ENCODE measurements around the gene COLEC12.

The COLEC12 gene

GRCh38 chr18:395456-396250, 104.8 kb downstream of the COLEC12 start:
- DNase-seq (ENCODE audit: low read depth): peak; percentile 83
- TF ChIP-seq CTCF (conservative IDR thresholded peaks at IDR 0.05; ENCODE audit: low read depth, low read length): no peak

GRCh38 chr18:394987-395362, 105.5 kb downstream of the COLEC12 start:
- TF ChIP-seq CTCF (conservative IDR thresholded peaks at IDR 0.05; ENCODE audit: low read depth, low read length): no peak
- peak overlapping the region; percentile 20 for H3K4me3 ChIP-seq (ENCODE audit: low read length)
- peak; percentile 78 for DNase-seq (ENCODE audit: low read depth)

More at GRCh38 chr18:395456-396250, 104.8 kb downstream of the COLEC12 start:
- peak overlapping the region; percentile 20 for H3K4me3 ChIP-seq (ENCODE audit: low read length)

GRCh38 chr18:394262-394986, 106.1 kb downstream of the COLEC12 start:
- no peak for DNase-seq (ENCODE audit: low read depth)
- no peak for TF ChIP-seq CTCF (conservative IDR thresholded peaks at IDR 0.05; ENCODE audit: low read depth, low read length)
- H3K4me3 ChIP-seq (ENCODE audit: low read length): no peak overlapping the region

- TF ChIP-seq CTCF (conservative IDR thresholded peaks at IDR 0.05; ENCODE audit: low read depth, low read length): no peak
- no peak overlapping the region for H3K4me3 ChIP-seq (ENCODE audit: low read length)
- no peak for DNase-seq (ENCODE audit: low read depth)
These were observed 106.9 kb downstream of the COLEC12 start for GRCh38 chr18:393574-393957.

DNA sequence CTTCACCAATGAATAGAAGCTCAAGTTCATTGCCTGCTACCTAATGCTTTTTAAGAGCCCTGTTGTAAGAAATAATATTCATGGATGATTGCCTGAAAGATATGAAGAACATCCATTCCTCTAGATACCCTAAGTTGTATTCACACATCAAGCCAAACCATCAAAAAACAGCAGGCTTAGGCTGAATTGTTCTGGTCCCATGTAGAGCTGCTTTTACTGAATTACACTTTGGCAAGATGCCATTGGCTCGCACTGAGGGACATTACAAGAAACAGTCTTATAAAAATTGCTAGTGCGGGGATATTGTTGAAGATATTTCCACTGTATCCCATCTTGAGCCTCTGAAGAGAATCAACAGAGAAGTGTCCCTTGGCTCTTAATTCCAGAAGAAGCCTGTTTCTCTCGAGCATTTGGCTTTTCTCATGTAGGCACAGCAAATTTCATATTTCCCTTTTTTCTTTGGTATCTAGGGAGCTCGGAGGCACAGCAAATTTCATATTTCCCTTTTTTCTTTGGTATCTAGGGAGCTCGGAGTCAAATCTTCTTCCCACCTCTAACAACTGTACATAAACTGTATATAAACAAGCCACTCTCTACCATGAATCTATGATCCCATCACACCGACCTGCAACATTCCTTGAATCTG, 107.5 kb downstream of the COLEC12 start:
- DNase-seq (ENCODE audit: low read depth): no peak
- no peak for TF ChIP-seq CTCF (conservative IDR thresholded peaks at IDR 0.05; ENCODE audit: low read depth, low read length)

DNA sequence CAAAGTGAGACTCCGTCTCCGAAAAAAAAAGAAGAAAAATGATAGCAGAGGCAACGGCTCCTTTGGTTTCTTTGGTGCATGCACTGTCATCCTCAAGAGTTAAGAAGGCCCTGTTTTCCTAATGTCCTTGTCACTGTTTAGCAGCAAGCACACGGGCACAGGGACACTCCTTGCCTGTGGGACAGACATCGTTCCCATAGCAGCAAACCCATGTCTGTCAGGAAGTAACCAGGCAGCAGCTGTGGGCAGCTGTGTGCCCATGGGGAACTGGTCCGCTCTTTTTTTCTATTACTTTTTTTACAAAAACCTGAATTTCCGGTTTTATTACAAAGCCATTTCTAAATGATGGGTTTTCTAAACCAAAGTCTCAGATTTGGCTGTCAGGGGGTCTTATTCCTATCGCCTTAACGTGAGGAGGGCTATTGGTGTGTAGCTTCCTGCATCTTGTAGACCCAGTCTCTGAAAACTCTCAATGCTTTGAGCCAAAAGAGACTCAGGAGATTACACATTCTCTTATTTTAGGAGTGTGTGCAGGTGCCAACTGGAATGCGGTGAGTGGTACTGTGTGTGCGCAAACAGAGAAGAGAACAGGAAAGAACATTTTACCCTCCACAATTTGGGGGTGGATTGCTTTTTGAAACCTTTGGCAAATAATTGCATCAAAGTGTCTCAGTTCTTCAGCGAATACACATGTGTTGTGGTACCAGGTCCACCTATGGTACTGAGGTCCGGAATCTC, 109.6 kb downstream of the COLEC12 start:
- no peak for DNase-seq (ENCODE audit: low read depth)
- no peak for TF ChIP-seq CTCF (conservative IDR thresholded peaks at IDR 0.05; ENCODE audit: low read depth, low read length)
- no peak overlapping the region for H3K4me3 ChIP-seq (ENCODE audit: low read length)

More for the DNA sequence above, 107.5 kb downstream of the COLEC12 start:
- no peak overlapping the region for H3K4me3 ChIP-seq (ENCODE audit: low read length)

Data from retinal pigment epithelial cell (primary cell).